ENCODE results near the gene SECISBP2. TPM values are rescaled to one million over a fixed set of nuclear protein-coding genes. Genes with fewer than 3 reads are reported as not detected.

SECISBP2 gene
- total and polyA plus RNA-seq, 2 experiments from 2014 or later: 12.2 to 13.0 TPM

DNA sequence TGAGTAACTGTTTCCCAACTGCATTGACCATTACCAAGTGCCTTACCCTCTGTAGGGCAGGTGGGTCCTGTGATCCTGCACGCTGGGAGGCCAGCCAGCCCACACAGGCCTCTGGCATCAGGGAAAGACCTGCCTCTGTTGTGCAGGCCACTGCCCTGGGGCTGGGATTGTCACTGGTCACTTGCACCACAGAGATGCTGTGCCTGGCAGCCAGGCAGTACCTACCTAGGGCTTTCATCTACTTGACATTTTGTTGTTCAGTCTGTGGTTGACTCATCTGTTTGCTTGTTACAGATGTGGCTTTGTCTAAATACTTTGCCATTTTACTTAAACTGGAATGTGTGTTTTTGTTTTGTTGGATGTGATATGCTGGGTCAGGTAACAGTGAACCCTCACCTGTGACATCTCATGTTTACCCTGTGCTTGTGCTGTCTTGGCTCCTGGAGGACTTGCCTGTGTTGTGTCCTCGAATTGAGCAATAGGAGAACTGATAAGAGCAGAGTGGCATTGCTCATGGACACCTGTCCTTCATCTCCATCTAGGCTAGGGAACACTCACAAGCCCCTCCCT is 32.8 kb downstream of the SECISBP2 start:
- H2AFZ ChIP-seq: no peak overlapping the region
- 77 to 89% methylated on average over 2 of the region's 2 CpGs for WGBS, 2 experiments (ENCODE audit: low coverage in 1 of 2, low lambda C conversion rate in 2 of 2, missing lambda C conversion rate in 2 of 2)
- TF ChIP-seq EZH2phosphoT487 (IDR thresholded peaks at IDR 0.05; ENCODE audit: insufficient read depth, low read depth) (no peak), EZH2 (IDR thresholded peaks at IDR 0.05; ENCODE audit: insufficient read depth, poor library complexity, severe bottlenecking) (no peak)
- H3K36me3 ChIP-seq (ENCODE audit: low read depth): peaks cover 38% of the 10 kb centered on the region; the same call in 1 of the 2 replicates
- H3K27me3 ChIP-seq (replicated peaks; ENCODE audit: insufficient read depth): no peaks in the 10 kb centered on the region
- no peak overlapping the region for H3K4me2 ChIP-seq (ENCODE audit: unreplicated experiment)
- no peaks in the 10 kb centered on the region for H4K20me1 ChIP-seq (ENCODE audit: insufficient read depth)
- H3K27ac ChIP-seq: no peak overlapping the region
- DNase-seq: no peak
- in situ Hi-C loops (cut with MboI): no loop called here
- H3K9me3 ChIP-seq (ENCODE audit: low read depth): no peaks in the 10 kb centered on the region
- no peaks in the 10 kb centered on the region for H3K79me2 ChIP-seq (ENCODE audit: insufficient read depth)
- no peaks in the 10 kb centered on the region for H3K9me2 ChIP-seq (ENCODE audit: insufficient read depth)
- no peak overlapping the region for H3K4me3 ChIP-seq
- H3F3A ChIP-seq (ENCODE audit: insufficient read depth): no peaks in the 10 kb centered on the region
- no peaks in the 10 kb centered on the region for H3K4me1 ChIP-seq (ENCODE audit: insufficient read depth)
- no peak overlapping the region for H3K9ac ChIP-seq

DNA sequence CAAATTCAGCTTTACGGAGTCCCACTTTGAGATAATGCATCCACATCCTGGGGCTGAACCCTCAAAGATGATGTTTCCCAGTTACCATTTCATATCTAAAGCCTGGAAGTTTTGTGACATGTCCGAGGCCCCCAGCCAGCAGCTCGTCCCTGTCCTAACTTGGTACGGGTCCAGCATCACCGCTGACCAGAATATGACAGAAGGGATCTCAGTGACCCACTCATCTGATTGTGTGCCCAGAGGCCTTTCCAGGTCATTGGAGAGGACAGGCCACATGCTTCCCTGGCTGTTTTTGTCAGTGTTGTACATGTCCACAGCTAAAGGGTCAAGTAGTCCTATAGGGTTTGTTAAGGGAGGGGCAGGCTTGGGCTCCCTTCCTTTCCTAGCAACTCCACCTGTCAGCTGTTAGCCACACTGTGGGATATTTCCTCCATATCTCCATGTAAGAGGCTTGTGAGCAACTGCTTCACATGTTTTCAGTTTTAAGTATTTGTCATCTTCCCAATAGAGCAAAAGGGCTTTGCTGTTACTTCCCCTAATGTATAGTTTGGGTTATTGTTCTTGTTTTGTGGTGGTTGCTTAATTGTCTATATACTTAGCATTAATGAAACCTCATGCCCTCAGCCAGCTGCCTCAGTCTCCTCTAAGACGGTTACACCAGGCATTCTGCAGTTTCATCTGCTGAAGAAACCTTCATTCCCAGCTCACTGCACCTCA is 33.4 kb downstream of the SECISBP2 start:
- Histone ChIP-seq H2AFZ (no peak overlapping the region), H3K36me3 (ENCODE audit: low read depth) (peaks cover 32% of the 10 kb centered on the region; the same call in 1 of the 2 replicates), H3F3A (ENCODE audit: insufficient read depth) (no peaks in the 10 kb centered on the region), H3K27ac (no peak overlapping the region), H3K27me3 (replicated peaks; ENCODE audit: insufficient read depth) (no peaks in the 10 kb centered on the region), H4K20me1 (ENCODE audit: insufficient read depth) (no peaks in the 10 kb centered on the region), H3K4me1 (ENCODE audit: insufficient read depth) (no peaks in the 10 kb centered on the region), H3K9me3 (ENCODE audit: low read depth) (no peaks in the 10 kb centered on the region), H3K4me2 (ENCODE audit: unreplicated experiment) (no peak overlapping the region), H3K9ac (no peak overlapping the region), H3K79me2 (ENCODE audit: insufficient read depth) (no peaks in the 10 kb centered on the region), H3K9me2 (ENCODE audit: insufficient read depth) (no peaks in the 10 kb centered on the region), H3K4me3 (no peak overlapping the region)
- in situ Hi-C loops (cut with MboI): no loop called here
- 98 to 99% methylated on average over 6 of the region's 6 CpGs for WGBS, 2 experiments (ENCODE audit: low coverage in 1 of 2, low lambda C conversion rate in 2 of 2, missing lambda C conversion rate in 2 of 2)
- no peak for TF ChIP-seq EZH2phosphoT487 (IDR thresholded peaks at IDR 0.05; ENCODE audit: insufficient read depth, low read depth)
- no peak for DNase-seq

DNA sequence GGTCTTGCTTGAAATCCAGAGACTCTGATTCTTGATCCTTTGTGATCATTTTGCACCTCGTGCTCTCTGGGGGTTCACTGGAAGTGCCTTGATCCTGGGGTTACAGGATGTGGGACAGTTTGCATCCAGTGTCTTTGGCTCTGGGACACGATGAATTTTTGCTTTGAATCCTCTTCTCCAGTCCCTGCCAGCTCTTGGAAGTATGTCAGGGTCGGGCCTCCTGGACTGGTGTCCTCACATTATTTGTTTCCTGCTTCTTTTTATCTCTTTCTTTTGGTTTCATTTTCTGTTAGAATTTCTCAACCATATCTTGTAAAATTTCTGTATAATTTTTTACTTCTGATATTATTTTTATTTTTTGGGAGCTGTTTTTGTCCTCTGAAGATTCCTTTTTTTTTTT is 34.2 kb downstream of the SECISBP2 start:
- in situ Hi-C loops (cut with MboI): no loop called here
- H3K4me2 ChIP-seq (ENCODE audit: unreplicated experiment): no peak overlapping the region
- no peaks in the 10 kb centered on the region for H3K9me2 ChIP-seq (ENCODE audit: insufficient read depth)
- H3K27me3 ChIP-seq (replicated peaks; ENCODE audit: insufficient read depth): no peaks in the 10 kb centered on the region
- no peak for DNase-seq
- no peaks in the 10 kb centered on the region for H3K9me3 ChIP-seq (ENCODE audit: low read depth)
- H3F3A ChIP-seq (ENCODE audit: insufficient read depth): no peaks in the 10 kb centered on the region
- no peak overlapping the region for H3K9ac ChIP-seq
- no peaks in the 10 kb centered on the region for H4K20me1 ChIP-seq (ENCODE audit: insufficient read depth)
- H3K4me1 ChIP-seq (ENCODE audit: insufficient read depth): no peaks in the 10 kb centered on the region
- H2AFZ ChIP-seq: no peak overlapping the region
- H3K27ac ChIP-seq: no peak overlapping the region
- no peaks in the 10 kb centered on the region for H3K79me2 ChIP-seq (ENCODE audit: insufficient read depth)
- H3K4me3 ChIP-seq: no peak overlapping the region
- peaks cover 30% of the 10 kb centered on the region; the same call in 1 of the 2 replicates for H3K36me3 ChIP-seq (ENCODE audit: low read depth)
- no peak for TF ChIP-seq EZH2 (IDR thresholded peaks at IDR 0.05; ENCODE audit: insufficient read depth, poor library complexity, severe bottlenecking)
- TF ChIP-seq EZH2phosphoT487 (IDR thresholded peaks at IDR 0.05; ENCODE audit: insufficient read depth, low read depth): no peak
- 49 to 55% methylated on average over 3 of the region's 3 CpGs for WGBS, 2 experiments (ENCODE audit: low coverage in 1 of 2, low lambda C conversion rate in 2 of 2, missing lambda C conversion rate in 2 of 2)

DNA sequence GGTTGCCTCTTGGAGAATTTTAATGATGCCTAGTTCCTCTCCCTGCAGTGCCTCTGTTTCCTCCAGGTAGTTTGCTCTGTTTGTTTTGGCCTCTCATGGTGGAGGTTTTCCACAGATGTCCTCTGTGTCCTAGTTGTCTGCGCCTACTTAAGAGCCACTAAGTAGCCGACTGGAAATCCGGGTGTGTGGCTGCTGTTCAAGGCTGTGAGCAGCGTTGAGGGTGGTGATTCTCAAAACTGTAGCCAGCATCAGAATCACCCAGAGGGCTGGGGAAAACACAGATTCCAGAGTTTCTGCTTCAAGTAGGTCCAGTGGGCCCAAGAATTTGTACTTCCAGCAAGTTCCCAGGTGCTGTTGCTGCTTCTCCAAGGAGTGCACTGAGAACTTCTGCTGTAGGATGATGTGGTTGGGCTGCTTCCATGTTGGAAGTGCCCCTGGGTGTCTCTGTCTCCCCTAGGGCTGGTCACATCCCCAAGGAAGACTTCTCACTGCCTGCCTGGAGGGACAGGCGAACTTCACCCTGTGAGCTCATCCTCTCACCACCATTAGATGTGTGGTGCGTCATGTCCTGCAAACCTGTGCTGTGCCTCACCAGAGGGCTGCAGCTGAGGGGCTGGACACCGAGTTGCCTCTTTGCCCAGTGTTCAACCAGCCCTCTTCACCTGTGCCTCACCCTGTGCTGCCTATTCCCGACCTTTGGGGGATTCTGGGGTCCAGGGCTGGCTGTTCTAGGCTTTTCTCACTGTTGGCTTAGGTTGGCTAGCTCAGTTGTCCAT is 34.8 kb downstream of the SECISBP2 start:
- Histone ChIP-seq H2AFZ (no peak overlapping the region), H3F3A (ENCODE audit: insufficient read depth) (no peaks in the 10 kb centered on the region), H3K4me1 (ENCODE audit: insufficient read depth) (no peaks in the 10 kb centered on the region), H3K9me3 (ENCODE audit: low read depth) (no peaks in the 10 kb centered on the region), H3K79me2 (ENCODE audit: insufficient read depth) (no peaks in the 10 kb centered on the region), H3K27me3 (replicated peaks; ENCODE audit: insufficient read depth) (no peaks in the 10 kb centered on the region), H3K4me2 (ENCODE audit: unreplicated experiment) (no peak overlapping the region), H3K27ac (no peak overlapping the region), H3K36me3 (ENCODE audit: low read depth) (peaks cover 29% of the 10 kb centered on the region; the same call in 1 of the 2 replicates), H3K4me3 (no peak overlapping the region), H3K9me2 (ENCODE audit: insufficient read depth) (no peaks in the 10 kb centered on the region), H3K9ac (no peak overlapping the region), H4K20me1 (ENCODE audit: insufficient read depth) (no peaks in the 10 kb centered on the region)
- DNase-seq: no peak
- WGBS, 2 experiments (ENCODE audit: low coverage in 1 of 2, low lambda C conversion rate in 2 of 2, missing lambda C conversion rate in 2 of 2): 81 to 86% methylated on average over 8 of the region's 8 CpGs
- TF ChIP-seq EZH2 (IDR thresholded peaks at IDR 0.05; ENCODE audit: insufficient read depth, poor library complexity, severe bottlenecking) (no peak), EZH2phosphoT487 (IDR thresholded peaks at IDR 0.05; ENCODE audit: insufficient read depth, low read depth) (no peak)
- in situ Hi-C loops (cut with MboI): no loop called here
